ENCODE results near the gene HOXD12.

The HOXD12 gene

GRCh38 chr2:176150584-176151441 is 51.2 kb downstream of the HOXD12 start:
- no peak for DNase-seq

- DNase-seq = no peak
Measured at GRCh38 chr2:176151442-176152287, 52.1 kb downstream of the HOXD12 start, which contains the start of gene HOXD4. Gene HOXD4 (plus strand): TSS chr2:176151550. CDS start chr2:176151634, 84 bp downstream.

All from DMS79 treated with DMSO at 0.1 percent for 48 hours (cell line).